Choroid plexus epithelial cell (primary cell): Measurements from ENCODE around the gene IL22RA2.

Experiments
- DNase-seq: peaks from one replicate; pipeline ENCODE4 v3.0.0-alpha.2; 2010; ENCODE audit warnings: low read depth
- H3K4me3 ChIP-seq: 2 replicates; pipeline ENCODE4 v1.5.1; 2011; ENCODE audit warnings: low read depth, mild to moderate bottlenecking, control low read depth, low read length, moderate library complexity
- CTCF ChIP-seq: conservative IDR thresholded peaks from 2 replicates; pipeline ENCODE4 v1.5.1; 2011; ENCODE audit warnings: low read depth, mild to moderate bottlenecking, control low read depth, inconsistent platforms, low read length, moderate library complexity

Gene IL22RA2

GRCh38 chr6:137188855-137189254, 15.4 kb upstream of the IL22RA2 start:
- DNase-seq, result no peak
- H3K4me3 ChIP-seq, result no peak overlapping the region
- no peak for TF ChIP-seq CTCF

- DNase-seq, result no peak
- H3K4me3 ChIP-seq, result no peak overlapping the region
- no peak for TF ChIP-seq CTCF
Measured at GRCh38 chr6:137185290-137185689, 11.8 kb upstream of the IL22RA2 start.

GRCh38 chr6:137182654-137183073, 9.2 kb upstream of the IL22RA2 start:
- no peak for DNase-seq
- H3K4me3 ChIP-seq, result no peak overlapping the region
- no peak for TF ChIP-seq CTCF

- H3K4me3 ChIP-seq, result no peak overlapping the region
- no peak for DNase-seq
- TF ChIP-seq CTCF, result no peak
Measured at GRCh38 chr6:137181891-137182653, 8.6 kb upstream of the IL22RA2 start.

- H3K4me3 ChIP-seq, result no peak overlapping the region
- DNase-seq, result no peak
- TF ChIP-seq CTCF, result no peak
Measured at GRCh38 chr6:137177611-137178010, 4.2 kb upstream of the IL22RA2 start.

DNA sequence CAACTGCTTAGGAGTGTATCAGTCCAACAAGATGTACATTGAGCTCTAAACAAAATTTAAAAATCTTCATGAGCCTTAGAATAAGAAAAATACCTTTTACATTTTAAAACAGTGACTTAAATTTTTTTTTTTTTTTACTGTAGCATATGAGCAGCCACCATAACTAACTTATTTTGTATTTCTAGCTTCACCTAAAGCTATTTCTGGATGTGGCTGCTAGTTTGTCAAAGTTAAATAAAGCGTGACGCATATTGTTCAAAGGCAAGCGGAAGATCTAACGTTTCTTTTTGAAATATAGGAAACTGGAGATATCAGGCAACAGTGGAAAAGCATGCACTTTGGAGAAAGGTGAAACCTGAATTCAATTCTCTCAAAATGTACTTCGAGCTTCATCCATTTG, 3.3 kb upstream of the IL22RA2 start:
- TF ChIP-seq CTCF, result no peak
- H3K4me3 ChIP-seq, result no peak overlapping the region
- no peak for DNase-seq

DNA sequence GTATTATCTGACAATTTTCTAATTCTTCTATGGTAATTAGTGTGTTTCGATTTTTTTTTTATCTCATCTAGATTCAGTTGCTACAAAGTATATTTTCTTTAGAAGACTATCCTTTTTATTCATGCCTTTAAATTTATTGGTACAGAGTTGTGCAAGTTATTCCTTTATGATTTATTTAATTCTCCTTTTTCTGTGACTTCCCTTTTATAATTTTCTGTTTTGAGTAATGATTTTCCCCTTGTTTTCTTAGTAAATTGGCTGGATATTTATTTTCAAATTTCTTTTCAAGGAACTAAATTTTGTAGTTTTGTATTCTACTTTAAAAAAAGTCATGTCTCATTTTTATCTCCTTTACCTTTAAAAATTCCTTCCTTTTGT, 2.4 kb upstream of the IL22RA2 start:
- DNase-seq, result no peak
- TF ChIP-seq CTCF, result no peak
- H3K4me3 ChIP-seq, result no peak overlapping the region
